Natural killer cell (primary cell): ENCODE measurements around the gene KLHL42. TPM values are rescaled to one million over a fixed set of nuclear protein-coding genes. Genes with fewer than 3 reads are reported as not detected.

Experiments used
- ATAC-seq, 3 donors: fragments of 150-1000 bp in 2 of 3; fragments of 200-7000 bp in 1 of 3; cut with Tn5 transposase; 1 replicate in 1 of 3; 2 replicates in 2 of 3; pipeline ENCODE4 v1.10.0; 2021; ENCODE audit warnings: mild to moderate bottlenecking in 2 of 3, moderate library complexity in 2 of 3
- DNase-seq, 2 donors: peaks; one replicate each; pipeline versions ENCODE4 v3.0.0 to v3.0.0-alpha.2; 2013 to 2021; ENCODE audit warnings: mixed read lengths in 1 of 2
- H3K27ac ChIP-seq: one replicate; pipeline ENCODE4 v1.5.1; 2013; ENCODE audit warnings: mild to moderate bottlenecking, low read length
- H3K27me3 ChIP-seq: one replicate; pipeline ENCODE4 v1.6.1; 2013; ENCODE audit warnings: low read length; ENCODE audit not compliant: control insufficient read depth, insufficient read depth
- H3K36me3 ChIP-seq: one replicate; pipeline ENCODE4 v1.6.1; 2013; ENCODE audit warnings: low read length; ENCODE audit not compliant: control insufficient read depth, insufficient read depth
- H3K4me1 ChIP-seq: one replicate; pipeline ENCODE4 v1.6.1; 2013; ENCODE audit warnings: low read length; ENCODE audit not compliant: control insufficient read depth, insufficient read depth
- H3K4me3 ChIP-seq: one replicate; pipeline ENCODE4 v1.5.1; 2013; ENCODE audit warnings: low read length
- H3K9me3 ChIP-seq: one replicate; pipeline ENCODE4 v1.6.1; 2013; ENCODE audit warnings: low read length; ENCODE audit not compliant: control insufficient read depth, insufficient read depth
- H3K27ac Mint-ChIP-seq, 2 donors: one replicate each; pipeline ENCODE4 v1.8.0; 2022; ENCODE audit warnings: mild to moderate bottlenecking in 2 of 2, mixed read lengths in 2 of 2, moderate library complexity in 1 of 2
- H3K27me3 Mint-ChIP-seq, 2 donors: one replicate each; pipeline ENCODE4 v1.8.0; 2022; ENCODE audit warnings: low read depth in 2 of 2, mixed read lengths in 2 of 2
- H3K36me3 Mint-ChIP-seq: one replicate; pipeline ENCODE4 v1.8.0; 2022; ENCODE audit warnings: mixed read lengths
- H3K4me1 Mint-ChIP-seq, 2 donors: one replicate each; pipeline ENCODE4 v1.8.0; 2022; ENCODE audit warnings: mixed read lengths in 2 of 2
- H3K4me3 Mint-ChIP-seq: one replicate; pipeline ENCODE4 v1.8.0; 2022; ENCODE audit warnings: mild to moderate bottlenecking, moderate library complexity, mixed read lengths
- H3K9me3 Mint-ChIP-seq, 2 donors: one replicate each; pipeline ENCODE4 v1.8.0; 2022; ENCODE audit warnings: mixed read lengths in 2 of 2
- CTCF ChIP-seq: fragments of 200-600 bp; IDR thresholded peaks from one replicate; pipeline ENCODE4 v1.8.0; 2022; ENCODE audit warnings: antibody characterized with exemption
- intact Hi-C: fragments of 100-400 bp; cut with micrococcal nuclease; formaldehyde crosslinking; loops from one replicate; pipeline ENCODE4 v1.14.2; 2022
- total RNA-seq, 4 donors: library from RNA; stranded (reverse); fragments of 120-200 nt in 1 of 4; gene quantifications; one replicate each; pipeline versions ENCODE4 v1.2.3 to v1.2.4, GENCODE V29; 2013 to 2022

The KLHL42 gene
- total RNA-seq, 3 donors from 2014 or later (not counting 1 experiment from before 2014, with no cell fraction given): 11.3 to 18.8 (median 14.7) TPM

- H3K27me3 Mint-ChIP-seq: peaks cover 0 to 12% of the 10 kb centered on the region in 2 donors
- DNase-seq (no peak), ATAC-seq (no peak)
- no peaks in the 10 kb centered on the region for H3K4me1 Mint-ChIP-seq
- H3K9me3 ChIP-seq: no peaks in the 10 kb centered on the region
- H3K36me3 Mint-ChIP-seq: no peaks in the 10 kb centered on the region
- no peak overlapping the region for H3K27ac Mint-ChIP-seq
- TF ChIP-seq CTCF: no peak
- no peak overlapping the region for H3K4me3 Mint-ChIP-seq
- no peak overlapping the region for H3K4me3 ChIP-seq
- H3K27me3 ChIP-seq: no peaks in the 10 kb centered on the region
- H3K4me1 ChIP-seq: no peaks in the 10 kb centered on the region
- H3K27ac ChIP-seq: no peak overlapping the region
- no peaks in the 10 kb centered on the region for H3K36me3 ChIP-seq
- intact Hi-C loops: no loop called here
- peaks cover 3 to 8% of the 10 kb centered on the region in 2 donors for H3K9me3 Mint-ChIP-seq
These were observed 71.3 kb downstream of the KLHL42 start for GRCh38 chr12:27851311-27851710.

DNA sequence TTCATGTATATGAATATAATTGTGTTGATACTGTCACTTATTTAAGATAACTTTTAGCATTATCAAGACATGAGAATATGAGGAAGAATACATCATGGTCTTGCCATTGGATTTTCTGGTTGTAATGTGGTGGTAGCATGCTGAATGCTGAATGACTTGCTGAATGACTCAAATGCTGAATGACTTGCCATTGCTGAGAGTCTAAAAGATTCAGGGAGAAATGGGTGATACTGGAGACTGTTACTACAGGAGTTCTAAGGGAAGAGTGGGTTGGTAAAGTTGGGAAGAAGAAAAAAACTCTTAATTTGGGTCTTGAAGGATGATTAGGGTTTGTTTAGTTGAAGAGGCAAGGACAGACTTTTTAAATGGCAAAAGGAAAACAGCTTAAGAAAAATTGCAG lies 72.1 kb downstream of the KLHL42 start:
- Mint-ChIP-seq H3K4me1 (no peaks in the 10 kb centered on the region), H3K36me3 (no peaks in the 10 kb centered on the region), H3K9me3 (peaks cover 3 to 8% of the 10 kb centered on the region in 2 donors), H3K4me3 (no peak overlapping the region), H3K27me3 (peaks cover 0 to 12% of the 10 kb centered on the region in 2 donors), H3K27ac (no peak overlapping the region)
- Histone ChIP-seq H3K27me3 (no peaks in the 10 kb centered on the region), H3K9me3 (no peaks in the 10 kb centered on the region), H3K27ac (no peak overlapping the region), H3K4me1 (no peaks in the 10 kb centered on the region), H3K4me3 (no peak overlapping the region), H3K36me3 (no peaks in the 10 kb centered on the region)
- ATAC-seq (no peak), DNase-seq (no peak)
- no peak for TF ChIP-seq CTCF
- intact Hi-C loops: no loop called here

Other genes with a start within 250 kb of the KLHL42 start
- not detected for gene REP15, start 83.8 kb upstream of the KLHL42 start, total RNA-seq
- 10 to 100 TPM; 16.7 to 20.5 (median 18.6) TPM for gene MRPS35, start 69.4 kb upstream of the KLHL42 start, total RNA-seq
- gene MANSC4, start within 50 bp of the KLHL42 start, total RNA-seq: not detected
- not detected for gene PTHLH, start 192.5 kb downstream of the KLHL42 start, total RNA-seq